DND-41 (cell line): ENCODE data around the gene ACOT6.

ENCODE experiments used
- EZH2 ChIP-seq: IDR thresholded peaks from 3 replicates; pipeline ENCODE4 v1.6.1; 2012; ENCODE audit warnings: borderline replicate concordance, low read depth, mild to moderate bottlenecking, moderate library complexity, low read length, inconsistent platforms; ENCODE audit not compliant: severe bottlenecking
- TF ChIP-seq, protein P1 (sequence below): IDR thresholded peaks from 2 replicates; pipeline ENCODE4 v1.5.1; 2012; ENCODE audit warnings: borderline replicate concordance, low read length, moderate library complexity, mild to moderate bottlenecking; ENCODE audit not compliant: poor library complexity, severe bottlenecking; ENCODE audit errors: extremely low read depth

DNA sequence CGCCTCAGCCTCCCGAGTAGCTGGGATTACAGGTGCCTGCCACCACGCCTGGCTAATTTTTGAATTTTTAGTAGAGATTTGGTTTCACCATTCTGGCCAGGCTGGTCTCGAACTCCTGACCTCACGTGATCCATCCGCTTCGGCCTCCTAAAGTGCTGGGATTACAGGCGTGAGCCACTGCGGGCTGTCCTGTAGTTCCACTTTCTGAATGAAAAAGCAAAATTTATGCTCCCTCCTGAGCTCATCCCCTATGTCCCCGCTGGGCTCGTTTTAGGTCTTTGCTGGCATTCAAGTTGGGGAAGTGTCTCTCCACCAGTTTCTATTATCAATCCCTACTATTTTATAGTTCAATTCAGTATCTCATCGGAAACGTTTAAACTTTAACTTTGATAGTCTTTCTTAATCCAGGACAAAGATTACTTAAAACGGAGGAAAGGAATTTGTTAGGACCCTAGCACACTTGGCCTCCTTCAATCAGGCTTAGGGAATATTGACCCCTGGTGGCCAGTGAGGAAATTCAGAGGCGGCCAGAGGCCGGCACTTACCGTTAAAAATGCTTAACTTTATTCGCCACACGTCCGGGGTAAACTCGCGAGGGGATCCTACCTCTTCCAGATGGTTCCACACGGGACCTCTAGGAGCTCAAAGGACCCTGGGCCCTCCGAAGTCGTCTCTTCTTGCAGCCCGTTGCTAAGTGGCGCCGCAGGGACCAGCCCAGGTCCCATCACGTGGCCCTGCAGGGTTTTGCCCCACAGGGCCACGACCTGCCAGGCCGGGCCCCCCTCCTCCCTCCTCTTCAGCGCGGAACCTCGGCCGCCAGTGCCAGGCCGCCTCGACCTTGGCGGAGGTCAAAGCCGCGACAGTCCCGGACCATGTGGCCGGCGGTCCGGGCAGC is 21.0 kb downstream of the ACOT6 start:
- TF ChIP-seq, protein P1, sequence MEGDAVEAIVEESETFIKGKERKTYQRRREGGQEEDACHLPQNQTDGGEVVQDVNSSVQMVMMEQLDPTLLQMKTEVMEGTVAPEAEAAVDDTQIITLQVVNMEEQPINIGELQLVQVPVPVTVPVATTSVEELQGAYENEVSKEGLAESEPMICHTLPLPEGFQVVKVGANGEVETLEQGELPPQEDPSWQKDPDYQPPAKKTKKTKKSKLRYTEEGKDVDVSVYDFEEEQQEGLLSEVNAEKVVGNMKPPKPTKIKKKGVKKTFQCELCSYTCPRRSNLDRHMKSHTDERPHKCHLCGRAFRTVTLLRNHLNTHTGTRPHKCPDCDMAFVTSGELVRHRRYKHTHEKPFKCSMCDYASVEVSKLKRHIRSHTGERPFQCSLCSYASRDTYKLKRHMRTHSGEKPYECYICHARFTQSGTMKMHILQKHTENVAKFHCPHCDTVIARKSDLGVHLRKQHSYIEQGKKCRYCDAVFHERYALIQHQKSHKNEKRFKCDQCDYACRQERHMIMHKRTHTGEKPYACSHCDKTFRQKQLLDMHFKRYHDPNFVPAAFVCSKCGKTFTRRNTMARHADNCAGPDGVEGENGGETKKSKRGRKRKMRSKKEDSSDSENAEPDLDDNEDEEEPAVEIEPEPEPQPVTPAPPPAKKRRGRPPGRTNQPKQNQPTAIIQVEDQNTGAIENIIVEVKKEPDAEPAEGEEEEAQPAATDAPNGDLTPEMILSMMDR = peak; percentile 56
- no peak for TF ChIP-seq EZH2
